K562 (cell line): ENCODE measurements around the gene CD79A.

Source experiments
- BHLHE40 ChIP-seq: IDR thresholded peaks from 2 replicates; pipeline ENCODE4 v1.6.1; 2011; ENCODE audit warnings: low read length, improper control_type of control experiment
- EGR1 ChIP-seq: fragments of 450-650 bp; conservative IDR thresholded peaks from 2 replicates; pipeline ENCODE4 v1.6.1; 2017; ENCODE audit warnings: mild to moderate bottlenecking
- HSF4 ChIP-seq: fragments of 250-450 bp; sonication (Bioruptor Pico); IDR thresholded peaks from 2 replicates; pipeline ENCODE4 v2.1.2; 2022; ENCODE audit warnings: mild to moderate bottlenecking, moderate library complexity, borderline replicate concordance
- RAD21 ChIP-seq, 2 experiments: fragments of 250-450 bp in 1 of 2; fragments of 450-650 bp in 1 of 2; sonication (Bioruptor Pico) in 1 of 2; formaldehyde crosslinking in 1 of 2; IDR thresholded peaks in 1 of 2; conservative IDR thresholded peaks in 1 of 2; 2 replicates each; pipeline versions ENCODE4 v1.4.0 to v1.8.0; 2020 to 2022; ENCODE audit warnings: mild to moderate bottlenecking in 2 of 2, moderate library complexity in 1 of 2
- SREBF2 ChIP-seq: sonication (generic); formaldehyde crosslinking; IDR thresholded peaks from 2 replicates; pipeline ENCODE4 v1.4.0; 2020; ENCODE audit warnings: mild to moderate bottlenecking, missing genetic modification reagents
- ZNF23 ChIP-seq: fragments of 250-450 bp; sonication (Bioruptor Pico); IDR thresholded peaks from 2 replicates; pipeline ENCODE4 v1.4.0; 2020; ENCODE audit warnings: mild to moderate bottlenecking
- ZNF24 ChIP-seq: fragments of 450-650 bp; IDR thresholded peaks from 2 replicates; pipeline ENCODE4 v1.6.1; 2016
- TF ChIP-seq, protein P1 (sequence below): fragments of 250-450 bp; sonication (Bioruptor Pico); IDR thresholded peaks from 2 replicates; pipeline ENCODE4 v1.5.0; 2021
- TF ChIP-seq, protein P2 (sequence below): fragments of 250-450 bp; sonication (Bioruptor Pico); IDR thresholded peaks from 2 replicates; pipeline ENCODE4 v1.5.0; 2022; ENCODE audit warnings: mild to moderate bottlenecking

DNA sequence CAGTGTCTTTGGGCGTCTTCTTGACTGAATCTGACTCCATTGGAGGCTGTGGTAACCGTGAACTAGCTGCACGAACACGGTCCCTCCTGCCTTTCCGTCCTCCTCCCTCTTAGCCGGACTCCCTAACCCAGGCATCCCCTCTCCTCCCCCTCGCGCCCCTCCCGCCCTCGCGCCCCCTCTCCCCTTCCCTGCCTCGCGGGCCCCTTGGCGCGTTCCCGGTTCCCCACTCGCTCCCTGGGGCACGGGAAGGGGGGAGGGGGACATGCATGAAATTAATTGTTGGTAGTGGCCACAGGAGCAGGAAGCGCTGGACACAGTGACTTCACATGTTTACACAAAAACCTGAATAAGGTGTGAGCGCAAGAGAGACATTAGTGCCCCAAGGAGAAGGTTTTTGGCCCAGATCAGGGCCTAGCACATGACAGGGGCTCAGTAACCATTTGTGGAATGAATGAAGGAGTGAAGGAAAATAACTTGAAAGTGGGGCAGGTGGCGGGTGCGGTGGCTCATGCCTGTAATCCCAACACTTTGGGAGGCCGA, 32.0 kb upstream of the CD79A start:
- TF ChIP-seq ZNF24 (no peak), SREBF2 (CRISPR knock-in tag) (no peak), ZNF23 (no peak), HSF4 (no peak), RAD21 (CRISPR knock-in tag; conservative IDR thresholded peaks at IDR 0.05 in 1 of 2, IDR thresholded peaks at IDR 0.05 in 1 of 2) (no peak), EGR1 (no peak), BHLHE40 (no peak)
- TF ChIP-seq, protein P1, sequence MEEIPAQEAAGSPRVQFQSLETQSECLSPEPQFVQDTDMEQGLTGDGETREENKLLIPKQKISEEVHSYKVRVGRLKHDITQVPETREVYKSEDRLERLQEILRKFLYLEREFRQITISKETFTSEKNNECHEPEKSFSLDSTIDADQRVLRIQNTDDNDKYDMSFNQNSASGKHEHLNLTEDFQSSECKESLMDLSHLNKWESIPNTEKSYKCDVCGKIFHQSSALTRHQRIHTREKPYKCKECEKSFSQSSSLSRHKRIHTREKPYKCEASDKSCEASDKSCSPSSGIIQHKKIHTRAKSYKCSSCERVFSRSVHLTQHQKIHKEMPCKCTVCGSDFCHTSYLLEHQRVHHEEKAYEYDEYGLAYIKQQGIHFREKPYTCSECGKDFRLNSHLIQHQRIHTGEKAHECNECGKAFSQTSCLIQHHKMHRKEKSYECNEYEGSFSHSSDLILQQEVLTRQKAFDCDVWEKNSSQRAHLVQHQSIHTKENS (CRISPR knock-in tag) = no peak
- TF ChIP-seq, protein P2, sequence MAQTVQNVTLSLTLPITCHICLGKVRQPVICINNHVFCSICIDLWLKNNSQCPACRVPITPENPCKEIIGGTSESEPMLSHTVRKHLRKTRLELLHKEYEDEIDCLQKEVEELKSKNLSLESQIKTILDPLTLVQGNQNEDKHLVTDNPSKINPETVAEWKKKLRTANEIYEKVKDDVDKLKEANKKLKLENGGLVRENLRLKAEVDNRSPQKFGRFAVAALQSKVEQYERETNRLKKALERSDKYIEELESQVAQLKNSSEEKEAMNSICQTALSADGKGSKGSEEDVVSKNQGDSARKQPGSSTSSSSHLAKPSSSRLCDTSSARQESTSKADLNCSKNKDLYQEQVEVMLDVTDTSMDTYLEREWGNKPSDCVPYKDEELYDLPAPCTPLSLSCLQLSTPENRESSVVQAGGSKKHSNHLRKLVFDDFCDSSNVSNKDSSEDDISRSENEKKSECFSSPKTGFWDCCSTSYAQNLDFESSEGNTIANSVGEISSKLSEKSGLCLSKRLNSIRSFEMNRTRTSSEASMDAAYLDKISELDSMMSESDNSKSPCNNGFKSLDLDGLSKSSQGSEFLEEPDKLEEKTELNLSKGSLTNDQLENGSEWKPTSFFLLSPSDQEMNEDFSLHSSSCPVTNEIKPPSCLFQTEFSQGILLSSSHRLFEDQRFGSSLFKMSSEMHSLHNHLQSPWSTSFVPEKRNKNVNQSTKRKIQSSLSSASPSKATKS = no peak
